ENCODE data around the gene CCNY. TPM values are rescaled to one million over a fixed set of nuclear protein-coding genes. Genes with fewer than 3 reads are reported as not detected.

The CCNY gene
- polyA plus RNA-seq, 2 of the 4 experiments (the other 2 are of a cell fraction) = 28.1 to 55.5 TPM

GRCh38 chr10:35462491-35462934, 126.2 kb downstream of the CCNY start:
- POLR2A ChIA-PET = no interaction called here
- Histone ChIP-seq H3K4me2 (no peak overlapping the region), H3K27ac (no peak overlapping the region), H3K4me3 (no peak overlapping the region), H3K9me3 (no peaks in the 10 kb centered on the region), H3K4me1 (peaks cover 12% of the 10 kb centered on the region; the same call in 2 of the 3 replicates)
- TF ChIP-seq HES2 (IDR thresholded peaks at IDR 0.05) (no peak), HOXB13 (CRISPR knock-in tag; IDR thresholded peaks at IDR 0.05; ENCODE audit: low read depth) (no peak), HDAC2 (IDR thresholded peaks at IDR 0.05) (no peak)
- TF ChIP-seq, protein P1, sequence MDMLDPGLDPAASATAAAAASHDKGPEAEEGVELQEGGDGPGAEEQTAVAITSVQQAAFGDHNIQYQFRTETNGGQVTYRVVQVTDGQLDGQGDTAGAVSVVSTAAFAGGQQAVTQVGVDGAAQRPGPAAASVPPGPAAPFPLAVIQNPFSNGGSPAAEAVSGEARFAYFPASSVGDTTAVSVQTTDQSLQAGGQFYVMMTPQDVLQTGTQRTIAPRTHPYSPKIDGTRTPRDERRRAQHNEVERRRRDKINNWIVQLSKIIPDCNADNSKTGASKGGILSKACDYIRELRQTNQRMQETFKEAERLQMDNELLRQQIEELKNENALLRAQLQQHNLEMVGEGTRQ (IDR thresholded peaks at IDR 0.05) = no peak
- TF ChIP-seq, protein P2, sequence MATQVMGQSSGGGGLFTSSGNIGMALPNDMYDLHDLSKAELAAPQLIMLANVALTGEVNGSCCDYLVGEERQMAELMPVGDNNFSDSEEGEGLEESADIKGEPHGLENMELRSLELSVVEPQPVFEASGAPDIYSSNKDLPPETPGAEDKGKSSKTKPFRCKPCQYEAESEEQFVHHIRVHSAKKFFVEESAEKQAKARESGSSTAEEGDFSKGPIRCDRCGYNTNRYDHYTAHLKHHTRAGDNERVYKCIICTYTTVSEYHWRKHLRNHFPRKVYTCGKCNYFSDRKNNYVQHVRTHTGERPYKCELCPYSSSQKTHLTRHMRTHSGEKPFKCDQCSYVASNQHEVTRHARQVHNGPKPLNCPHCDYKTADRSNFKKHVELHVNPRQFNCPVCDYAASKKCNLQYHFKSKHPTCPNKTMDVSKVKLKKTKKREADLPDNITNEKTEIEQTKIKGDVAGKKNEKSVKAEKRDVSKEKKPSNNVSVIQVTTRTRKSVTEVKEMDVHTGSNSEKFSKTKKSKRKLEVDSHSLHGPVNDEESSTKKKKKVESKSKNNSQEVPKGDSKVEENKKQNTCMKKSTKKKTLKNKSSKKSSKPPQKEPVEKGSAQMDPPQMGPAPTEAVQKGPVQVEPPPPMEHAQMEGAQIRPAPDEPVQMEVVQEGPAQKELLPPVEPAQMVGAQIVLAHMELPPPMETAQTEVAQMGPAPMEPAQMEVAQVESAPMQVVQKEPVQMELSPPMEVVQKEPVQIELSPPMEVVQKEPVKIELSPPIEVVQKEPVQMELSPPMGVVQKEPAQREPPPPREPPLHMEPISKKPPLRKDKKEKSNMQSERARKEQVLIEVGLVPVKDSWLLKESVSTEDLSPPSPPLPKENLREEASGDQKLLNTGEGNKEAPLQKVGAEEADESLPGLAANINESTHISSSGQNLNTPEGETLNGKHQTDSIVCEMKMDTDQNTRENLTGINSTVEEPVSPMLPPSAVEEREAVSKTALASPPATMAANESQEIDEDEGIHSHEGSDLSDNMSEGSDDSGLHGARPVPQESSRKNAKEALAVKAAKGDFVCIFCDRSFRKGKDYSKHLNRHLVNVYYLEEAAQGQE (IDR thresholded peaks at IDR 0.05) = no peak
- TF ChIP-seq, protein P3, sequence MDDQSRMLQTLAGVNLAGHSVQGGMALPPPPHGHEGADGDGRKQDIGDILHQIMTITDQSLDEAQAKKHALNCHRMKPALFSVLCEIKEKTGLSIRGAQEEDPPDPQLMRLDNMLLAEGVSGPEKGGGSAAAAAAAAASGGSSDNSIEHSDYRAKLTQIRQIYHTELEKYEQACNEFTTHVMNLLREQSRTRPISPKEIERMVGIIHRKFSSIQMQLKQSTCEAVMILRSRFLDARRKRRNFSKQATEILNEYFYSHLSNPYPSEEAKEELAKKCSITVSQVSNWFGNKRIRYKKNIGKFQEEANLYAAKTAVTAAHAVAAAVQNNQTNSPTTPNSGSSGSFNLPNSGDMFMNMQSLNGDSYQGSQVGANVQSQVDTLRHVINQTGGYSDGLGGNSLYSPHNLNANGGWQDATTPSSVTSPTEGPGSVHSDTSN (IDR thresholded peaks at IDR 0.05) = no peak
- TF ChIP-seq, protein P4, sequence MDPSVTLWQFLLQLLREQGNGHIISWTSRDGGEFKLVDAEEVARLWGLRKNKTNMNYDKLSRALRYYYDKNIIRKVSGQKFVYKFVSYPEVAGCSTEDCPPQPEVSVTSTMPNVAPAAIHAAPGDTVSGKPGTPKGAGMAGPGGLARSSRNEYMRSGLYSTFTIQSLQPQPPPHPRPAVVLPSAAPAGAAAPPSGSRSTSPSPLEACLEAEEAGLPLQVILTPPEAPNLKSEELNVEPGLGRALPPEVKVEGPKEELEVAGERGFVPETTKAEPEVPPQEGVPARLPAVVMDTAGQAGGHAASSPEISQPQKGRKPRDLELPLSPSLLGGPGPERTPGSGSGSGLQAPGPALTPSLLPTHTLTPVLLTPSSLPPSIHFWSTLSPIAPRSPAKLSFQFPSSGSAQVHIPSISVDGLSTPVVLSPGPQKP (IDR thresholded peaks at IDR 0.05; ENCODE audit: low read depth, low read length) = no peak
- DNase-seq (ENCODE audit: low read depth in 1 of 2, low spot score in 1 of 2) = no peak
- no peak for ATAC-seq
- no peak for FAIRE-seq
- WGBS (ENCODE audit: missing lambda C conversion rate) = 90% methylated on average over 5 of the region's 5 CpGs
- CTCF ChIA-PET = interaction anchor here (0.8 kb wide), 1 partner anchor 18 kb away, joined by 3 read pairs; no protein-coding TSS in a partner anchor

- POLR2A ChIA-PET = no interaction called here
- H3K9me3 ChIP-seq = no peaks in the 10 kb centered on the region
- H3K4me3 ChIP-seq = no peak overlapping the region
- DNase-seq (ENCODE audit: low read depth in 1 of 2, low spot score in 1 of 2) (no peak), FAIRE-seq (no peak), ATAC-seq (no peak)
- no peak for TF ChIP-seq NPAS2 (CRISPR knock-in tag; IDR thresholded peaks at IDR 0.05; ENCODE audit: borderline replicate concordance)
- no peak overlapping the region for H3K4me2 ChIP-seq
- WGBS (ENCODE audit: missing lambda C conversion rate) = 77% methylated on average over 3 of the region's 3 CpGs
- H3K27ac ChIP-seq = no peak overlapping the region
- peaks cover 12% of the 10 kb centered on the region; the same call in 2 of the 3 replicates for H3K4me1 ChIP-seq
- CTCF ChIA-PET = interaction anchor here (0.6 to 1.3 kb wide), 3 partner anchors 29 to 317 kb away, joined by 3 read pairs; no protein-coding TSS in a partner anchor
Measured at GRCh38 chr10:35463105-35463867, 127.0 kb downstream of the CCNY start.

DNA sequence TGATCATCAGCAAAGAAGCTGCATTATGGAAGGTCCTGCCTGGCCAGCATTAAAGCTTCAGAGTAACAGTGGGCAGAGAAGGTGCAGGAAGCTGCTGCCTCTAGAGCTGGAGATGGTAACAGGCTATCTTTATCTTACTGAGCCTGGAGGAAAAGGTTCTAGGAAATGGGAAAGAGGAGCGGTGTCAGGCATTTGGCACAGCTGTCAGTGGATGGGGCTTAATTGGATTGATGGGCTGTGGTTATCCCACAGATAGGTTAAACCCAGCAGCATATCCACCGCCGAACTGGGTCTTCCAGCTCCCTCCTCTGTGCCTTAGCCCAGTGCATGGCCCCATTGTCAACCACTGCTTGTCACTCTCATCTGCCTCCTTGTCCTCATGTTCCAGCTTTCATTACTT, 127.6 kb downstream of the CCNY start:
- POLR2A ChIA-PET = no interaction called here
- no peak for TF ChIP-seq KDM5A (IDR thresholded peaks at IDR 0.05)
- no peak for TF ChIP-seq RCOR1 (IDR thresholded peaks at IDR 0.05; ENCODE audit: low read depth, low read length)
- TF ChIP-seq CBX8 (IDR thresholded peaks at IDR 0.05) = no peak
- TF ChIP-seq RFX5 (IDR thresholded peaks at IDR 0.05) = no peak
- TF ChIP-seq, protein P5, sequence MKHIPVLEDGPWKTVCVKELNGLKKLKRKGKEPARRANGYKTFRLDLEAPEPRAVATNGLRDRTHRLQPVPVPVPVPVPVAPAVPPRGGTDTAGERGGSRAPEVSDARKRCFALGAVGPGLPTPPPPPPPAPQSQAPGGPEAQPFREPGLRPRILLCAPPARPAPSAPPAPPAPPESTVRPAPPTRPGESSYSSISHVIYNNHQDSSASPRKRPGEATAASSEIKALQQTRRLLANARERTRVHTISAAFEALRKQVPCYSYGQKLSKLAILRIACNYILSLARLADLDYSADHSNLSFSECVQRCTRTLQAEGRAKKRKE (CRISPR knock-in tag; IDR thresholded peaks at IDR 0.05; ENCODE audit: low read depth) = no peak
- TF ChIP-seq ZSCAN20 (CRISPR knock-in tag; IDR thresholded peaks at IDR 0.05) = no peak
- TF ChIP-seq, protein P4 (IDR thresholded peaks at IDR 0.05; ENCODE audit: low read depth, low read length) = no peak
- no peak for TF ChIP-seq RNF2 (IDR thresholded peaks at IDR 0.05; ENCODE audit: borderline replicate concordance, low read depth)
- TF ChIP-seq, protein P1 (IDR thresholded peaks at IDR 0.05) = no peak
- no peak for TF ChIP-seq FOSL2 (IDR thresholded peaks at IDR 0.05)
- TF ChIP-seq FOSL2 (CRISPR knock-in tag; IDR thresholded peaks at IDR 0.05) = no peak
- no peak for TF ChIP-seq EP300 (IDR thresholded peaks at IDR 0.05)

More for the DNA sequence above, 127.6 kb downstream of the CCNY start:
- ATAC-seq (no peak; a peak in 1 of 6 replicates), FAIRE-seq (no peak), DNase-seq (ENCODE audit: low read depth in 1 of 2, low spot score in 1 of 2) (no peak)
- WGBS (ENCODE audit: missing lambda C conversion rate) = 91% methylated on average over 3 of the region's 3 CpGs
- no peaks in the 10 kb centered on the region for H3K9me3 ChIP-seq
- peaks cover 12% of the 10 kb centered on the region; the same call in 2 of the 3 replicates for H3K4me1 ChIP-seq
- H3K4me3 ChIP-seq = no peak overlapping the region
- H3K4me2 ChIP-seq = no peak overlapping the region
- CTCF ChIA-PET = interaction anchor here (0.6 to 1.3 kb wide), 4 partner anchors 28 to 448 kb away, joined by 3 read pairs; no protein-coding TSS in a partner anchor
- no peak overlapping the region for H3K27ac ChIP-seq
